Activated naive CD4-positive, alpha-beta T cell treated with anti-CD3 and anti-CD28 coated beads for 36 hours (primary cell): ENCODE results near the gene GALNT18. TPM values are rescaled to one million over a fixed set of nuclear protein-coding genes. Genes with fewer than 3 reads are reported as not detected.

Source experiments
- CTCF ChIA-PET: fragments of 350-600 bp; sonication (Branson Sonifier 250); formaldehyde crosslinking; loops from one replicate; lab custom pipeline; 2021; ENCODE audit warnings: antibody characterized with exemption; lab: Charles Lee
- DNase-seq: peaks from one replicate; pipeline ENCODE4 v3.0.0-alpha.2; 2020
- H3K27ac Mint-ChIP-seq: one replicate; pipeline ENCODE4 v1.8.0; 2021; ENCODE audit warnings: mild to moderate bottlenecking, mixed read lengths
- H3K27me3 Mint-ChIP-seq: one replicate; pipeline ENCODE4 v1.8.0; 2021; ENCODE audit warnings: low read depth, mixed read lengths
- H3K36me3 Mint-ChIP-seq: one replicate; pipeline ENCODE4 v1.8.0; 2021; ENCODE audit warnings: low read depth, mixed read lengths
- H3K4me1 Mint-ChIP-seq: one replicate; pipeline ENCODE4 v1.8.0; 2021; ENCODE audit warnings: low read depth, mixed read lengths
- H3K4me3 Mint-ChIP-seq: one replicate; pipeline ENCODE4 v1.8.0; 2021; ENCODE audit warnings: mild to moderate bottlenecking, moderate library complexity, mixed read lengths
- H3K9me3 Mint-ChIP-seq: one replicate; pipeline ENCODE4 v1.8.0; 2021; ENCODE audit warnings: mixed read lengths
- intact Hi-C: fragments of 100-400 bp; cut with micrococcal nuclease; formaldehyde crosslinking; loops from one replicate; pipeline ENCODE4 v1.15.1; 2023
- total RNA-seq, 2 experiments: library from RNA; stranded (reverse); gene quantifications; one replicate each; pipeline ENCODE4 v1.2.3, GENCODE V29; 2021

GALNT18 gene
- total RNA-seq, 2 experiments from 2014 or later = 4.3 to 4.7 TPM

DNA sequence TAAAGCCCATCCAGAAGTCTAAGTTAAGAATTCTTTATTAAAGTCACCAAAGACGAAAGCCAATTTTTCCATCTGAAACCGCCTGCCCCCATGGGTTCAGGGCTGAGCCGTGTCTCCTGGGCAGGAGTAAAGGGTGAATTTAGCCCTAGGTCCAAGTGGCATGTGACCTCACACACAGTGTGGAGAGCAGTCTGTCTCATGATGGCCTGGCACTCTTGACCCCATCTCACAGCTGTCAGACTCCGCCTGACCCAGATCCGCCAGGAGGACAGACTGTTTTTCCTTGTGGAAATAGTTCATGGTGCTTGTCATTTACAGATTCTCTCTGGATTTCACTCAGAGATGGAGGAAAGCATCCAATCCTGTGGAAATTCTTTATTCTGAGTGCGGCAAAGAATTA, 109.7 kb downstream of the GALNT18 start:
- no peak for DNase-seq
- CTCF ChIA-PET = no interaction called here
- Mint-ChIP-seq H3K9me3 (no peaks in the 10 kb centered on the region), H3K4me1 (no peaks in the 10 kb centered on the region), H3K27me3 (no peaks in the 10 kb centered on the region), H3K4me3 (no peak overlapping the region), H3K27ac (no peak overlapping the region), H3K36me3 (no peaks in the 10 kb centered on the region)
- intact Hi-C loops = no loop called here

DNA sequence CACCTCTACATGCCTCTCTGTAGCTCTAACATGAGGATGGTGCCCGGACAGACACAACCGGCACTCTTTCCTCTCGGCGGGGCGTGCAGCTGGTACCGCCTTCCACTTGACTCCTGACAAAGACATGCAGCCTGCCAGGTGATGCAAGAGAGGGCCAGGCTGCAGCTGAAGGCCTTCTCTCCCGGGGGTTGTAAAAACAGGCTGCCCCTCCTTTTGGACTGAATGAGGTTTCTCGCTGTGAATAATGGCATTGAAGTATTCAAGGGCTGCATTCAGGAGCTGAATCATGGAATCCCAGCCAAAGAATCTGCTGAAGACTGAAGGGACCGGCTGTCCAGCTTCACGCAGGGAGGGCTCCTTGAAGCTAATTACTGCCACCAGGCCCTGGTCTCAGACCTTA, 110.9 kb downstream of the GALNT18 start:
- Mint-ChIP-seq H3K4me3 (no peak overlapping the region), H3K36me3 (no peaks in the 10 kb centered on the region), H3K4me1 (no peaks in the 10 kb centered on the region), H3K27me3 (no peaks in the 10 kb centered on the region), H3K27ac (no peak overlapping the region), H3K9me3 (no peaks in the 10 kb centered on the region)
- CTCF ChIA-PET = interaction anchor here (0.6 to 1.4 kb wide), 3 partner anchors 16 to 277 kb away, joined by 3 to 5 read pairs (median 3); no protein-coding TSS in a partner anchor
- intact Hi-C loops = no loop called here
- DNase-seq = no peak

DNA sequence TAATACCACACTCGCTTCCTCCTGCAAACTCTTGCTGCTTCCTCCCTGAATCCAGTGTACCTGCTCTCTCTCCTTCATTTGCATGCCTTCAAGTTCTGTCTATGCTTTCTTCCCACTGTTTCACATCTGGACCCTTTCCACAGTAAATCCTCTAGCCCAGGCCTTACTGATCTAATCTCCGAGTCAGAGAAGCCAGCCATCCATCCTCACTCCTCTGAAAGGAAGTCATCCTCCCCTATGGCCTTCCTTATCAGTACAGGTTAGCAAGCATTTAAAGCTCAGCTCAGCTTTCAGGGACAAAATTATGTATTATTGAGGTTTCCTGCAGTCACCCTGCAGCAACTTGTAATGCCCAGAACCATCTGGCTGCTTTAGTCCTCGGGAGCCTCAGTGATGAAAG, 116.1 kb downstream of the GALNT18 start:
- no peak overlapping the region for H3K4me3 Mint-ChIP-seq
- CTCF ChIA-PET = no interaction called here
- intact Hi-C loops = no loop called here
- no peak overlapping the region for H3K27ac Mint-ChIP-seq
- H3K4me1 Mint-ChIP-seq = no peaks in the 10 kb centered on the region
- no peaks in the 10 kb centered on the region for H3K36me3 Mint-ChIP-seq
- DNase-seq = no peak
- H3K9me3 Mint-ChIP-seq = no peaks in the 10 kb centered on the region
- no peaks in the 10 kb centered on the region for H3K27me3 Mint-ChIP-seq

DNA sequence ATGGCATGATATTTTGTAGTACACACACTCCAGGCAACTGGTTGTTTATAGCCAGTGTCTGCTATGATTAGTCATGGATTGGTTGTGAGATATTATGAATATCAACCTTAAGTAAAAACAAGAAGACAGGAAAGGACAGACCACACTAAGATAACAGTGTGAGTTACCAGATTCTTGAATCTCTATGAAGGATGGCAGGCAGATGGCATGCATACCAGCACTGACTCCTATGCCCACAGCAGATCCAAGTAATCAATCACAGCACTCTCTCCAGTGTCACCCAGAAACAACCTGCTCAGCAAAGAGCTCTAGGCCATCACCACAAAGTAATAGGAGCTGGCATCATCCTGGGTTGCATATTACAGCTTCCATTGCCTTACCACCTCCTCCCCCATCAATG, 116.6 kb downstream of the GALNT18 start:
- CTCF ChIA-PET = no interaction called here
- Mint-ChIP-seq H3K4me3 (no peak overlapping the region), H3K36me3 (no peaks in the 10 kb centered on the region), H3K4me1 (no peaks in the 10 kb centered on the region), H3K27ac (no peak overlapping the region), H3K27me3 (no peaks in the 10 kb centered on the region), H3K9me3 (no peaks in the 10 kb centered on the region)
- no peak for DNase-seq
- intact Hi-C loops = no loop called here

DNA sequence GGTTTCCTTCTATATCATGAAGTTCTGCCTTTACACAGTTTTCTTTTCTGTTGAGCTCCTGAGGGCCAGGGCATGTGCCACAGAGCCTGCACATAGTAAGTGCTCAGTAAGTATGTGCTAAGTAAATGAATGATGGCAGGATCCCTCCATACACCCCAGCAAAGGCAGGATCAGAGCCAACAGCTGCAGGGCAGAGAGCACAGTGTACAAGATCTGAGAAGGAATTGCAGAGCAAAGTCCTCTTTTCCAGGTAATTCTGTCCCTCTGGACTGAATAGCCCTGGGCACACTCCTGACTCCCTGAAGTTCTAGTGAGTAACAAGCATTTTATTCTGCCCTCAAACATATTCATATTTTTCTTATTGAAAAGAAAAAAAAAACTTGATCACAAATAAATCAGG, 117.7 kb downstream of the GALNT18 start:
- intact Hi-C loops = no loop called here
- no peak overlapping the region for H3K27ac Mint-ChIP-seq
- no peak for DNase-seq

DNA sequence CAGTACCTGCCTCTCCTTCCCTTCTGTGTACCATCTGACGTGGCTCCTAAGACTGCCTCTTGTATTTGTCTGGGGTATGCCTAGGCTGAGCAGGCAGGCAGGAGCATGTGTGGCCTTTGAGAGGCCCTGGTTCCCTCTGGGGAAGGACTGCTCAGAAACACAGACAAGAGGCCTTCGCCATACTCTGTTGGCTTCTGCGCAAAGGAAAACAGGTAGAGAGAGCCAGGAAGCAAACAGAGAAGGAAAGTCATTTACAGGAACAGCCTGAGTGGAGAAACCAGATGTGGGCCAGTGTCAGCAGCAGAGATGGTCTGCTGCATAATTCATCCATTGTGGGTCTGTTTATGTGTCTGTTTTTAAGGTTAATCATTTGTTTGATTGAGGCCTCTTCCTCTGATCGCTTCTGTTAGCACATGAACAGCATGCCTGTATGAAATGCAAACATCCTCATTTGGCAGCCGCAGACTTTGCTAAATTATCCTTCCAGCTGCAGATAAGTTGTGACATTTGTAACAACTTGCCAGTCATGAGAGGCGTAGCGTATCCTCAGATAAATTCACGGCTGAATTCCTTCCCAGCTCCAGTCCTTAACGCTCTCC, 119.4 kb downstream of the GALNT18 start:
- DNase-seq = no peak
- Mint-ChIP-seq H3K36me3 (no peaks in the 10 kb centered on the region), H3K27me3 (no peaks in the 10 kb centered on the region), H3K27ac (no peak overlapping the region), H3K4me3 (no peak overlapping the region), H3K9me3 (no peaks in the 10 kb centered on the region), H3K4me1 (no peaks in the 10 kb centered on the region)
- CTCF ChIA-PET = interaction anchor here (0.6 kb wide), 1 partner anchor 466 kb away, joined by 3 read pairs; no protein-coding TSS in a partner anchor
- intact Hi-C loops = no loop called here

More for the DNA sequence above, 117.7 kb downstream of the GALNT18 start:
- Mint-ChIP-seq H3K9me3 (no peaks in the 10 kb centered on the region), H3K4me3 (no peak overlapping the region), H3K27me3 (no peaks in the 10 kb centered on the region), H3K36me3 (no peaks in the 10 kb centered on the region), H3K4me1 (no peaks in the 10 kb centered on the region)
- CTCF ChIA-PET = no interaction called here

DNA sequence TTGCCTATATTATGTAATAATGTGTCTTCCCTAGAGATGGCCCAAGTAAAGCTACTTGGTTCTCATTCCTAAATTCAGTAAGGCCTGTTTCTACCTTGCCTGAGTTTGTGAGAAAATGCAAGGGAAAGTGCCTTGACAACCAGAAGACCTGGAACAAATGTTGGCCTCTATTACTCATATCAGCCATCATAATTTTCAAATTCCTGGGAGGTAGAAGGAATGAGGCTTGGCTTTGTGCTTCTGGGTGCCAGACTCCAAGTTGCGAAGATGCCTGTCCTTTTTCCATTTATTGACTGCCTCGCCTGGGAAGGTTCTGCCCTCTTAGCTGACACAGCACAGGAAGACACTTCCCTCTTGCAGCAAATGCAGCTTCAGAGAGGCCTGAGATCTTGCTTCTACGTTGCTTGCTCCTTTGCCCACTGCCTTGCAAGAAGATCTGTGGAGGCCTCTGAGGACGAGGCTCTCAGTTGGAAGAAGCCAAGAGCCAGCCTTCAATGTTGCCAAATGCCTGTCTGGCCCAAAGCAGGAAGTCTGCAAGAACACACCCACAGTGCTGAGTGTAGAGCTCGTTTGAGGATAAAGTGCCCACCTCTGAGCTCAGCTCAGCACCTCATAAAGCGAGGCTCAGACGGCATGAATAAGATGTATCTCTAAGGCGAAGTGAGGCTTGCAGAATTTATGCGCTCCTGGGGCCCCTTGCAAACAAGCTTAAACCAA, 120.1 kb downstream of the GALNT18 start:
- H3K9me3 Mint-ChIP-seq = no peaks in the 10 kb centered on the region
- intact Hi-C loops = no loop called here
- no peaks in the 10 kb centered on the region for H3K27me3 Mint-ChIP-seq
- no peak overlapping the region for H3K4me3 Mint-ChIP-seq
- DNase-seq = no peak
- H3K36me3 Mint-ChIP-seq = no peaks in the 10 kb centered on the region
- no peaks in the 10 kb centered on the region for H3K4me1 Mint-ChIP-seq
- no peak overlapping the region for H3K27ac Mint-ChIP-seq
- CTCF ChIA-PET = interaction anchor here (0.6 kb wide), 1 partner anchor 465 kb away, joined by 3 read pairs; no protein-coding TSS in a partner anchor

DNA sequence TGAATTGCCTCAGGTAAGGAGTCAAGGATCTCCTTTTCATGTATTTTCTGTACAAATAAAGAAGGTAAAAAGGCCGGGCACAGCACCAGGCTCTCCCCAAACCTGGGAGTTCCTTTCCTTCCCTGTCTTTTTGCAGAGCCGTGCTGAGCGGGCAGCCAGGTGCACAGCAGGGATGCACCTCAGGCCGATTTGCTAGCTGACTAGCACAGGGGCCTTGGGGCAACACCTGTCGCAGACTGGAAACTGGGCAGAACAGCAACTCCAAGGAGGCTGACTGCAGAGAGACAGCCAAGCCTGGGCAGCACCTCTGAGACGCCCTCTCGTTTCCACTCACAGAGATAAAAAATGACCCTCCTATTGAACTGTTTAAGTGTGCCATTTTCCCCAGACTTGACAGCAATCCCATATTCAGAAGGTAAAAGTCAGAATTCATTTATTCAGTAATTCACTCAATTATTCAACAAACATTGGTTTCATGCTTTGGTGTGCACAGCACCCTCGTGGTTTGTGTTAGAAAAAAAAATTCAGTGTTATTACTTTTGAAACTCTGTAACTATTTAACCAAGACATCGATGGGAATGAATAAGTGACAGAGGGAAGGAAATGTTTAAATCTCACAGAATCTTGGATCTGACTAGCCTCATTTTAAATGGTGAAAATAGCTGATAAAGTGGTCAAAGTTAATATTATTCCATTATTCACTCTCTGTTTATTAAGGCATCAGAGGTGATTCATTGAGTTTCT, 120.9 kb downstream of the GALNT18 start:
- DNase-seq = no peak
- no peak overlapping the region for H3K4me3 Mint-ChIP-seq
- no peaks in the 10 kb centered on the region for H3K4me1 Mint-ChIP-seq
- H3K9me3 Mint-ChIP-seq = no peaks in the 10 kb centered on the region
- CTCF ChIA-PET = no interaction called here
- no peaks in the 10 kb centered on the region for H3K36me3 Mint-ChIP-seq
- H3K27me3 Mint-ChIP-seq = no peaks in the 10 kb centered on the region
- intact Hi-C loops = no loop called here
- no peak overlapping the region for H3K27ac Mint-ChIP-seq

DNA sequence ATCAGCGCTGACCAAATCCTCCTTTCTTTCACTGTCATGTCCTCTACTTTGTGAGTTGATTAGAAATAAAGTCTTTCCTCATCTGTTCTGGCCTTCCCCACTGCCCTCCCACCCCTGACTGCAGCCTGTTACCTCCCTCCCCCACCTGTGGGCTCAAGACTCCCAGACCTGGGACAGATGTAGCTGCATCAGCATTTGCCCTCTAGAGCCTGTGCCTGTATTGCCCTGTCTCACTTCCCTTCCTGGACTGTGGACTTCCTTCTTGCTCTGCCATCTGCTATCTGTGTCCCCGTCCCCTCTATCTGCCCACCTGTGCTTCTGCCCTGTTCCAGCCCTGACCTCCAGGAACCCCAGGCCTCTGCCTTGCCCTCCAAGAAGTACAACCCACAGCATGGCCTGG, 122.5 kb downstream of the GALNT18 start:
- Mint-ChIP-seq H3K27ac (no peak overlapping the region), H3K4me3 (no peak overlapping the region), H3K9me3 (no peaks in the 10 kb centered on the region), H3K27me3 (peaks cover 1% of the 10 kb centered on the region), H3K36me3 (no peaks in the 10 kb centered on the region), H3K4me1 (no peaks in the 10 kb centered on the region)
- CTCF ChIA-PET = no interaction called here
- intact Hi-C loops = no loop called here
- DNase-seq = no peak

DNA sequence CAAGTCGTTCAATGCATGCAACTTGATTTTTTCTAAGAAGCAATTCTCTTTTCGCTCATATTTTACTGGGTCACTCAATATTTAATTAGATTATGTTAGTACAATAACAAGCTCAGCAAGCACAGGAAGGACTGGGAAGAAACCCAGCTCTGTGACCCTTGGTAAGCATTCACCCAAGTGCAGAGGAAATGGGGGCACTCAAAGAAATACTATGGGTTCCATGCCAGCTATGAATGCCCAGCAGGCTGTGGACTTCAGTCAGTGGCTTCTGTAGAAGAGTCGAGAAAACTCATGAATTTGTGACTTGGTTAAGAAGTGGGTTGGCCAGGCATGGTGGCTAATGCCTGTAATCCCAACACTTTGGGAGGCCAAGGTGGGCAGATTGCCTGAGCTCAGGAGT, 123.6 kb downstream of the GALNT18 start:
- Mint-ChIP-seq H3K9me3 (no peaks in the 10 kb centered on the region), H3K4me3 (no peak overlapping the region), H3K4me1 (no peaks in the 10 kb centered on the region), H3K27me3 (peaks cover 7% of the 10 kb centered on the region), H3K27ac (no peak overlapping the region), H3K36me3 (no peaks in the 10 kb centered on the region)
- CTCF ChIA-PET = no interaction called here
- intact Hi-C loops = no loop called here
- no peak for DNase-seq

DNA sequence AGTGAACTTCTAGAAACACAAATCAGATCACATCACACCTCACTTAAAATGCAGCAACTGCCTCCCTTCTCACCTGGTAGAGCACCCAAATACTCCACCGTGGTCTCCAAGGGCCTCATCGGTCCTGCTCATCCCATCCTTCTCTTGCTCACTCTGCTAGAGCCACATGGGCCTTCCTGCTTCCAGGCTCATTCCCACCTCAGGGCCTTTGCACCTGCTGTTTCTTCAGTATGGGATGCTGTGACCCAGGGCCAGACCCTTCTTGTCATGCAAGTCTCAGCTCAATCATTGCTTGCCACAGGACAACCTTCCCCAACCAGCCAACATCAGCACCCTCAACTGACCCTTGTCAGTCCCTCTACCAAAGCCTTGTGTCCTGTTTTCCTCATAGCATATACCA, 124.9 kb downstream of the GALNT18 start:
- no peaks in the 10 kb centered on the region for H3K4me1 Mint-ChIP-seq
- H3K9me3 Mint-ChIP-seq = no peaks in the 10 kb centered on the region
- H3K36me3 Mint-ChIP-seq = no peaks in the 10 kb centered on the region
- H3K27me3 Mint-ChIP-seq = peaks cover 7% of the 10 kb centered on the region
- CTCF ChIA-PET = no interaction called here
- intact Hi-C loops = no loop called here
- no peak overlapping the region for H3K27ac Mint-ChIP-seq
- H3K4me3 Mint-ChIP-seq = no peak overlapping the region
- DNase-seq = no peak

DNA sequence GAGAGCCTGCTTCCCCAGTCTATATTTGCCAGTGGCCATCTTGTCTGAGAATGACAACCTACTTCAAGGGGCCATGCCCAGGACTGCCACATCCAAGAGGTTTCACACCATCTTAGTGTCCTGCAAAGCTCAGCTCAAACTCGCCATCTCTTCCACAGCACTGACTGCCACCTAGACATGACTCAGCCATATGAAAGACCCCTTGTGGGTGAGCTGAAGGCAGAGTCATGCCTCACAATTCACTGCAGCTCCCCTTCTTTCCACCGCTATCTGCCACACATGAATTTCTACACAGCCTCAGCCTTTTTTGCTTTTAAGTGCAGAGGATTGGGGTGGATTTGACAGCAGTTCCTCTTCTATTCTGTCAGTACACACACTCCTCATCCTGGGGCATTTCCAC, 127.5 kb downstream of the GALNT18 start:
- no peak for DNase-seq
- Mint-ChIP-seq H3K4me1 (no peaks in the 10 kb centered on the region), H3K27ac (no peak overlapping the region), H3K27me3 (peaks cover 7% of the 10 kb centered on the region), H3K36me3 (no peaks in the 10 kb centered on the region), H3K9me3 (no peaks in the 10 kb centered on the region), H3K4me3 (no peak overlapping the region)
- CTCF ChIA-PET = interaction anchor here (0.8 kb wide), 1 partner anchor 17 kb away, joined by 3 read pairs; no protein-coding TSS in a partner anchor
- intact Hi-C loops = no loop called here
